ENCODE results near the gene SASH1.

- TF ChIP-seq, protein P1, sequence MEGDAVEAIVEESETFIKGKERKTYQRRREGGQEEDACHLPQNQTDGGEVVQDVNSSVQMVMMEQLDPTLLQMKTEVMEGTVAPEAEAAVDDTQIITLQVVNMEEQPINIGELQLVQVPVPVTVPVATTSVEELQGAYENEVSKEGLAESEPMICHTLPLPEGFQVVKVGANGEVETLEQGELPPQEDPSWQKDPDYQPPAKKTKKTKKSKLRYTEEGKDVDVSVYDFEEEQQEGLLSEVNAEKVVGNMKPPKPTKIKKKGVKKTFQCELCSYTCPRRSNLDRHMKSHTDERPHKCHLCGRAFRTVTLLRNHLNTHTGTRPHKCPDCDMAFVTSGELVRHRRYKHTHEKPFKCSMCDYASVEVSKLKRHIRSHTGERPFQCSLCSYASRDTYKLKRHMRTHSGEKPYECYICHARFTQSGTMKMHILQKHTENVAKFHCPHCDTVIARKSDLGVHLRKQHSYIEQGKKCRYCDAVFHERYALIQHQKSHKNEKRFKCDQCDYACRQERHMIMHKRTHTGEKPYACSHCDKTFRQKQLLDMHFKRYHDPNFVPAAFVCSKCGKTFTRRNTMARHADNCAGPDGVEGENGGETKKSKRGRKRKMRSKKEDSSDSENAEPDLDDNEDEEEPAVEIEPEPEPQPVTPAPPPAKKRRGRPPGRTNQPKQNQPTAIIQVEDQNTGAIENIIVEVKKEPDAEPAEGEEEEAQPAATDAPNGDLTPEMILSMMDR (IDR thresholded peaks at IDR 0.05): no peak
- TF ChIP-seq POLR2A (IDR thresholded peaks at IDR 0.05) (no peak), POLR2AphosphoS5 (IDR thresholded peaks at IDR 0.05) (no peak)
These were observed 50.0 kb downstream of the SASH1 start for GRCh38 chr6:148392671-148393070.
